Stomach (tissue), 9 donors: ENCODE measurements around the gene TK2. TPM values are rescaled to one million over a fixed set of nuclear protein-coding genes. Genes with fewer than 3 reads are reported as not detected.

Source experiments
- DNase-seq, 2 donors: peaks; one replicate each; pipeline versions ENCODE4 v3.0.0 to v3.0.0-alpha.2; 2013 to 2019
- H3K27ac ChIP-seq, 5 donors: fragments of 200-600 bp in 4 of 5; sonication (generic) in 4 of 5; one replicate each; pipeline ENCODE4 v1.5.1; 2013 to 2019; ENCODE audit warnings: mild to moderate bottlenecking in 1 of 5, moderate library complexity in 1 of 5
- H3K27me3 ChIP-seq, 3 donors: fragments of 200-600 bp; sonication (generic); one replicate each; pipeline ENCODE4 v1.5.1; 2017 to 2019; ENCODE audit warnings: mixed run types in 1 of 3
- H3K36me3 ChIP-seq, 4 donors: fragments of 200-600 bp; sonication (generic); 1 replicate in 3 of 4; 2 replicates in 1 of 4; pipeline ENCODE4 v1.5.1; 2016 to 2019
- H3K4me1 ChIP-seq, 4 donors: fragments of 200-600 bp; sonication (generic); one replicate each; pipeline ENCODE4 v1.5.1; 2016 to 2019
- H3K4me3 ChIP-seq, 4 donors: fragments of 200-600 bp; sonication (generic) in 3 of 4; one replicate each; pipeline ENCODE4 v1.5.1; 2016 to 2019; ENCODE audit warnings: mild to moderate bottlenecking in 1 of 4
- H3K9me3 ChIP-seq, 4 donors: fragments of 200-600 bp; sonication (generic); one replicate each; pipeline ENCODE4 v1.5.1; 2016 to 2019
- EP300 ChIP-seq: sonication (generic); formaldehyde crosslinking; IDR thresholded peaks from one replicate; pipeline ENCODE4 v1.6.1; 2017; ENCODE audit warnings: antibody characterized with exemption
- POLR2A ChIP-seq, 4 donors: fragments of 450-650 bp; IDR thresholded peaks; one replicate each; pipeline ENCODE4 v1.6.1; 2016; ENCODE audit warnings: antibody characterized with exemption in 4 of 4, control low read depth in 2 of 4, mild to moderate bottlenecking in 1 of 4, moderate library complexity in 1 of 4
- POLR2AphosphoS5 ChIP-seq, 3 donors: sonication (generic); formaldehyde crosslinking; IDR thresholded peaks; one replicate each; pipeline ENCODE4 v1.6.1; 2016; ENCODE audit warnings: antibody characterized with exemption in 3 of 3
- WGBS, 5 donors: extraction: QIAGEN DNeasy Blood & Tissue Kit in 3 of 5; methylation state at CpG; one replicate each; pipeline versions ENCODE4 v1.1.5 to v1.1.7; 2013 to 2018; 5-methylcytosine and 5-hydroxymethylcytosine counted together
- intact Hi-C: fragments of 100-400 bp; cut with DNase I; formaldehyde crosslinking; loops from one replicate; pipeline ENCODE4 v1.15.1; 2023; ENCODE audit warnings: low total_unique reads
- polyA plus RNA-seq, 3 donors: library from polyadenylated mRNA; stranded (reverse); fragments of 200-250 nt; gene quantifications; one replicate each; pipeline ENCODE4 v1.2.3, GENCODE V29; 2013
- total RNA-seq, 5 donors: library from RNA; depleted of rRNA; stranded (reverse); fragments of >200 nt; gene quantifications; one replicate each; pipeline versions ENCODE4 v1.1.0 to v1.2.3, GENCODE V29; 2014 to 2016
- TF ChIP-seq, protein P1 (sequence below), 7 experiments: fragments of 450-650 bp in 4 of 7; fragments of 200-600 bp in 3 of 7; sonication (generic) in 3 of 7; IDR thresholded peaks; one replicate each; pipeline ENCODE4 v1.5.1; 2016 to 2019; ENCODE audit warnings: antibody characterized with exemption in 7 of 7, control low read depth in 2 of 7, mild to moderate bottlenecking in 1 of 7
- donor health status: healthy with polysubstance abuse.
- donor health status: Bipolar disorder and iron deficiency.
- donor health status: healthy.

TK2 gene
- total and polyA plus RNA-seq, 8 donors, result 9.8 to 25.0 (median 14.9) TPM

DNA sequence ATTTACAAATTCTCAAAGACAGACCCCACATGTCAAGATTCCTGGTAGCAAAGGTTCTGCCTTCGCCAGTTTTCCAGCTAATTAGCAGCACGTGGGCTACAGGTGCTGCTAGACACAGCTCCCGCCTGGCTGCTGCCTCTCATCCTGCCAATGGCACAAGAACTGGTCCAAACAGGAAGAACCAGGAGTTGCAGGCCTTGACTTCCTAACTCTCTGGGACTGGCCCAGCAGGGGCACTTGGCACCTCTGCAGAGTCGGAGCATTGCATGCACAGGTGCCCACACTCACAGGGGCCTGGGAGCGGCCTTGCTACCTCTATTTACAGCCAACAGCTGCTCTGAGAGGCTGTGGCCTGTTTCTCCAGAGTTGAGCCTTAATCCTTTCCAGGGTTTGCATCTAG lies 39.6 kb downstream of the TK2 start:
- 82 to 91% (median 86%) methylated on average over 5 of the region's 5 CpGs for WGBS, 5 donors
- Histone ChIP-seq H3K4me1 (peaks cover 31 to 54% (median 45%) of the 10 kb centered on the region in 4 donors), H3K27ac (peak overlapping the region in 4 of 5 donors; percentile 58 to 71 (median 66)), H3K4me3 (no peak overlapping the region), H3K27me3 (no peaks in the 10 kb centered on the region), H3K9me3 (no peaks in the 10 kb centered on the region), H3K36me3 (peaks cover 0 to 49% (median 18%) of the 10 kb centered on the region in 4 donors)
- TF ChIP-seq, protein P1, sequence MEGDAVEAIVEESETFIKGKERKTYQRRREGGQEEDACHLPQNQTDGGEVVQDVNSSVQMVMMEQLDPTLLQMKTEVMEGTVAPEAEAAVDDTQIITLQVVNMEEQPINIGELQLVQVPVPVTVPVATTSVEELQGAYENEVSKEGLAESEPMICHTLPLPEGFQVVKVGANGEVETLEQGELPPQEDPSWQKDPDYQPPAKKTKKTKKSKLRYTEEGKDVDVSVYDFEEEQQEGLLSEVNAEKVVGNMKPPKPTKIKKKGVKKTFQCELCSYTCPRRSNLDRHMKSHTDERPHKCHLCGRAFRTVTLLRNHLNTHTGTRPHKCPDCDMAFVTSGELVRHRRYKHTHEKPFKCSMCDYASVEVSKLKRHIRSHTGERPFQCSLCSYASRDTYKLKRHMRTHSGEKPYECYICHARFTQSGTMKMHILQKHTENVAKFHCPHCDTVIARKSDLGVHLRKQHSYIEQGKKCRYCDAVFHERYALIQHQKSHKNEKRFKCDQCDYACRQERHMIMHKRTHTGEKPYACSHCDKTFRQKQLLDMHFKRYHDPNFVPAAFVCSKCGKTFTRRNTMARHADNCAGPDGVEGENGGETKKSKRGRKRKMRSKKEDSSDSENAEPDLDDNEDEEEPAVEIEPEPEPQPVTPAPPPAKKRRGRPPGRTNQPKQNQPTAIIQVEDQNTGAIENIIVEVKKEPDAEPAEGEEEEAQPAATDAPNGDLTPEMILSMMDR (IDR thresholded peaks at IDR 0.05), result no peak
- TF ChIP-seq EP300 (no peak), POLR2A (IDR thresholded peaks at IDR 0.05) (no peak), POLR2AphosphoS5 (IDR thresholded peaks at IDR 0.05) (no peak)
- DNase-seq, result peak in 1 of 2 donors; percentile 24
- intact Hi-C loops, result no loop called here

DNA sequence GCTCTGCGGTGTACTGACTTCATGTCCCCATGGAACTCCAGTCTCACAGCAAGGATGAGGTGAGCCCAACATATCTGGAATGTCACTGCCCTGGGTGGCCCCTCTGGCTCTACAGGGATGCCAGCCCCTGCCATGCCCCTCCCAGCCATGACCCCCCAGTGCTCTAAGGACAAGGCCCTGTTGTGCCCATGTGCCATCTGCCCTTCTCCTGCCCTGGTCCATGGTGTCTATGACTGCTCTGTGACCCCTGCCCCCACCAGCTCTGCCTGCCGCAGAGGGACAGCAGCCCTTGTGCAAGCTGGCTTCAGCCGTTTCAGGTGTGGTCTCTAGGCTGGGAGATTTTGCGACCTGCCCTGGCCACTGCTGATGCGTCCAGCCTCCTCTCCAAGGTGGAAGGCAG lies 40.3 kb downstream of the TK2 start:
- Histone ChIP-seq H3K27me3 (no peaks in the 10 kb centered on the region), H3K4me3 (no peak overlapping the region), H3K27ac (no peak overlapping the region), H3K36me3 (peaks cover 0 to 46% (median 18%) of the 10 kb centered on the region in 4 donors), H3K9me3 (no peaks in the 10 kb centered on the region), H3K4me1 (peaks cover 30 to 50% (median 43%) of the 10 kb centered on the region in 4 donors)
- intact Hi-C loops, result no loop called here
- peak in 1 of 2 donors; percentile 18 for DNase-seq
- no peak for TF ChIP-seq EP300
- TF ChIP-seq POLR2A (IDR thresholded peaks at IDR 0.05), result no peak
- TF ChIP-seq, protein P1 (IDR thresholded peaks at IDR 0.05), result no peak
- no peak for TF ChIP-seq POLR2AphosphoS5 (IDR thresholded peaks at IDR 0.05)
- WGBS, 5 donors, result 95 to 99% (median 97%) methylated on average over 4 to 5 of the region's 5 CpGs

DNA sequence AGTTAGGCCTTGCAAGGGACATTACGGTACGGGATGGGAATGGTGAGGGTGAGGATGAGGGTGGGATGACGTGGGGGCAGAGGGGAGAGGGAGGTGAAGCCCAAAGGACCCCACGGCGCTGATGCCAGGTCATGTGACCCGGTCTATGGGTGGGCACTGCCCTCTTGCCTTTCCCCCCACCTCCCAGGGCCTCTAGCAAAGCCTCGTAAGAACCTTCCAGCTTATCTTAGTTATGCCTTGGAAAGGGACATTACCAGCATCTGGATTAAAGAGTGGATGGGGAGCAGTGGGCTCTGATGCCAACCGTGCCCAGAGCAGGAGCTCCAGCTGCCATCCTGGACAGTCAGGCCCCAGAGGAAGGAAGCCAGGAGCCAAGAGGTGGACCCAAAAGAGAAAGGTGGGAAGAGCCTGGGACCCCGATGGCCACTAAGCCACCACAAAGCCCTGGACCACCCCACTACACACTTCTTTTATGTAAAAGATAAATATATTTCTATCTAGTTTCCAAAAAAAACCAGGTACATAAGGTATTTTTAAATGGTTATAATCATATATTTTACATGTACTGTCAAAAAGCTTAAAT lies 40.9 kb downstream of the TK2 start:
- TF ChIP-seq POLR2AphosphoS5 (IDR thresholded peaks at IDR 0.05), result no peak
- TF ChIP-seq, protein P1 (IDR thresholded peaks at IDR 0.05), result no peak
- TF ChIP-seq POLR2A (IDR thresholded peaks at IDR 0.05), result no peak
- TF ChIP-seq EP300, result no peak
- Histone ChIP-seq H3K27ac (peak overlapping the region in 2 of 5 donors; percentile 54 to 69), H3K4me3 (no peak overlapping the region), H3K4me1 (peaks cover 30 to 50% (median 43%) of the 10 kb centered on the region in 4 donors), H3K36me3 (peaks cover 0 to 45% (median 18%) of the 10 kb centered on the region in 4 donors), H3K27me3 (no peaks in the 10 kb centered on the region), H3K9me3 (no peaks in the 10 kb centered on the region)
- 84 to 96% (median 92%) methylated on average over 9 of the region's 9 CpGs for WGBS, 5 donors
- DNase-seq, result peak in 1 of 2 donors; percentile 16
- intact Hi-C loops, result no loop called here

DNA sequence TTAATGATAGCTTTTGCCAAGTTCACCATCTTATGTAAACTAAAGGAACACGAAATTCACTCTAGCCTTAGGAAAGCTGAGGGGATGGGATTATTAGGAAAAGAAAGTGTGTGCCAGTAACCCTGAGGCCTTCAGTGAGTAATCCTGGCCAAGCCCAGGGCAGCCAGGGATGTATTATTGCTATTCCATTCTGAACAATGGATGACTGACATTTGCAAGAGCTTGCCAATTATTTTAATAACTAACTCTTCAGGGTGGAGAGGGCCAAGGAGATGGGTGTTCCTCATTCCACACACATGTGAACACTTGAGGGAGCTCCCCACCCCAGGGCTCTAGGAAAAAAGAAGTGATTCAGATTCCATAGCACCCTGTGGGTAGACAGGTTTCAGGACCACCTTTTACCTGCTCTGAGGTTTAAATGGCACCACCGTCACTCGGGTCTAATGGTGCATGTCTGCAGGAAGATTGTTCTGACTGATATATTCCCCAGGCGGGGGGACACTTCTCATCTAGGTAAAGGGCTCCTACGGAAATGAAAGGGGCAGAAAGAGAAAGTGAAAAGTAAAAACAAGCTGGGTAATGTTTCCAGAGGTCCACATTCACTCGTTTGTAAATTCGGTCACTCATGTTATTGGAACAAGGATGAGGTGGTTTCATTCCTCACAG lies 41.5 kb downstream of the TK2 start:
- intact Hi-C loops, result no loop called here
- WGBS, 5 donors, result 64 to 74% (median 70%) methylated on average over 7 of the region's 7 CpGs
- DNase-seq, result peak; percentile 37 to 56
- TF ChIP-seq, protein P1 (IDR thresholded peaks at IDR 0.05), result no peak
- peak in 1 of 3 donors; percentile 51 for TF ChIP-seq POLR2AphosphoS5 (IDR thresholded peaks at IDR 0.05)
- no peak for TF ChIP-seq EP300
- no peak for TF ChIP-seq POLR2A (IDR thresholded peaks at IDR 0.05)
- H3K4me3 ChIP-seq, result no peak overlapping the region
- H3K27me3 ChIP-seq, result no peaks in the 10 kb centered on the region
- peaks cover 30 to 52% (median 44%) of the 10 kb centered on the region in 4 donors for H3K4me1 ChIP-seq
- H3K36me3 ChIP-seq, result peaks cover 0 to 39% (median 12%) of the 10 kb centered on the region in 4 donors
- peak overlapping the region in 3 of 5 donors; percentile 27 to 69 (median 54) for H3K27ac ChIP-seq
- H3K9me3 ChIP-seq, result no peaks in the 10 kb centered on the region
